ENCODE data around the gene PSEN1. TPM values are rescaled to one million over a fixed set of nuclear protein-coding genes. Genes with fewer than 3 reads are reported as not detected.
A peak's percentile ranks its signal among the peaks of the same experiment; 100 is the strongest.

Gene PSEN1
- total RNA-seq, 1 experiment from 2014 or later: 23.5 TPM

DNA sequence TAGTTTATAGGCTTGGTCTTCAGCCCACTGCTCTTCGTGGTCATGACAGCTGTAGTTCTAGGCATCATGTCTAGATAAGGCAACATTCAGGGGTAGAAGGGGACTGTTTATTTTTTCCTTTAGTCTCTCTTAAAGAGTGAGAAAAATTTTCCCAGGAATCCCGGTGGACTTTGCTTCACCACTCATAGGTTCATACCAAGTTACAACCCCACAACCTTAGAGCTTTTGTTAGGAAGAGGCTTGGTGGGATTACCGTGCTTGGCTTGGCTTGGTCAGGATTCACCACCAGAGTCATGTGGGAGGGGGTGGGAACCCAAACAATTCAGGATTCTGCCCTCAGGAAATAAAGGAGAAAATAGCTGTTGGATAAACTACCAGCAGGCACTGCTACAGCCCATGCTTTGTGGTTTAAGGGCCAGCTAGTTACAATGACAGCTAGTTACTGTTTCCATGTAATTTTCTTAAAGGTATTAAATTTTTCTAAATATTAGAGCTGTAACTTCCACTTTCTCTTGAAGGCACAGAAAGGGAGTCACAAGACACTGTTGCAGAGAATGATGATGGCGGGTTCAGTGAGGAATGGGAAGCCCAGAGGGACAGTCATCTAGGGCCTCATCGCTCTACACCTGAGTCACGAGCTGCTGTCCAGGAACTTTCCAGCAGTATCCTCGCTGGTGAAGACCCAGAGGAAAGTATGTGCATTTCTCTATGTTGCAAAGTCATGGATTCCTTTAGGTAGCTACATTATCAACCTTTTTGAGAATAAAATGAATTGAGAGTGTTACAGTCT lies 75.1 kb downstream of the PSEN1 start:
- Histone ChIP-seq H3K4me1 (replicated peaks) (peaks cover 20% of the 10 kb centered on the region), H3K4me3 (no peak overlapping the region), H3K9me3 (replicated peaks) (no peaks in the 10 kb centered on the region), H3K27ac (no peak overlapping the region), H3K36me3 (peaks cover 35% of the 10 kb centered on the region), H3K27me3 (replicated peaks) (no peaks in the 10 kb centered on the region)
- no peak for DNase-seq (ENCODE audit: low read depth in 1 of 2, low spot score in 2 of 2)

DNA sequence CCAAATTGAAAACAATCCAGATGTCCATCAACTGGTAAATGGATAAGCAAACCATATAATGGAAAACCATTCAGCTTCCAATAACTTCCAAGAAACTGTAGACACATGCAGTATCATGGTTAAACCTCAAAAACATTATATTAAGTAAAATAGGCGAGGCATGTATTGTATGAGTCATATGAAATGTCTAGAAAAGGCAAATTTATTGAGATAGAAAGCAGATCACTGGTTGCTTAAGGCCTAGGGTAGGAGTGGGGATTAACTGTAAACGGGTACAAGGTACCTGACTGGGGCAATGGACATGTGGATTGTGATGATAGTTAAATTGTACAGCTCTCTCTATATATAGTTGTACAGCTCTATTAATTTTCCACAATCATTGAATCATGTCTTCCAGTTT lies 79.7 kb downstream of the PSEN1 start:
- no peak overlapping the region for H3K4me3 ChIP-seq
- no peaks in the 10 kb centered on the region for H3K27me3 ChIP-seq (replicated peaks)
- no peak overlapping the region for H3K27ac ChIP-seq
- H3K4me1 ChIP-seq (replicated peaks): peaks cover 16% of the 10 kb centered on the region
- peaks cover 35% of the 10 kb centered on the region for H3K36me3 ChIP-seq
- no peak for DNase-seq (ENCODE audit: low read depth in 1 of 2, low spot score in 2 of 2)
- H3K9me3 ChIP-seq (replicated peaks): no peaks in the 10 kb centered on the region

DNA sequence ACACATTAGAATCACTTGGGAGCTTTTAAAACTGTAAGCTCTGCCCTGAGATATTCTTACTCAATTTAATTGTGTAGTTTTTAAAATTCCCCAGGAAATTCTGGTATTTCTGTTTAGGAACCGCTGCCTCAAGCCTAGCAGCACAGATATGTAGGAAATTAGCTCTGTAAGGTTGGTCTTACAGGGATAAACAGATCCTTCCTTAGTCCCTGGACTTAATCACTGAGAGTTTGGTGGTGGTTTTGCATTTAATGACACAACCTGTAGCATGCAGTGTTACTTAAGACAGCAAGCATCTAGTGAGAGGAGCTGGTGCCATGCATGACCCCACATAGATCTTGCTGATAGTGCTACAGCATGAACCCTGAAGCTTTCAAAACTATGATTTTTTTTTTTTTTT lies 81.1 kb downstream of the PSEN1 start:
- Histone ChIP-seq H3K4me3 (no peak overlapping the region), H3K27me3 (replicated peaks) (no peaks in the 10 kb centered on the region), H3K27ac (no peak overlapping the region), H3K4me1 (replicated peaks) (peaks cover 26% of the 10 kb centered on the region), H3K9me3 (replicated peaks) (no peaks in the 10 kb centered on the region), H3K36me3 (peaks cover 34% of the 10 kb centered on the region)
- DNase-seq (ENCODE audit: low read depth in 1 of 2, low spot score in 2 of 2): no peak

DNA sequence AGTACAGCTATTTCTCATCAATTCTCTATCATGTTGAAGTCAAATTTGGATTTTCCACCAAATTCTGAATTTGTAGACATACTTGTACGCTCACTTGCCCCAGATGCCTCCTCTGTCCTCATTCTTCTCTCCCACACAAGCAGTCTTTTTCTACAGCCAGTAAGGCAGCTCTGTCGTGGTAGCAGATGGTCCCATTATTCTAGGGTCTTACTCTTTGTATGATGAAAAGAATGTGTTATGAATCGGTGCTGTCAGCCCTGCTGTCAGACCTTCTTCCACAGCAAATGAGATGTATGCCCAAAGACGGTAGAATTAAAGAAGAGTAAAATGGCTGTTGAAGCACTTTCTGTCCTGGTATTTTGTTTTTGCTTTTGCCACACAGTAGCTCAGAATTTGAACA lies 83.8 kb downstream of the PSEN1 start:
- Histone ChIP-seq H3K27ac (no peak overlapping the region), H3K36me3 (peaks cover 17% of the 10 kb centered on the region; the same call in 1 of the 2 replicates), H3K9me3 (replicated peaks) (no peaks in the 10 kb centered on the region), H3K4me3 (no peak overlapping the region), H3K27me3 (replicated peaks) (no peaks in the 10 kb centered on the region), H3K4me1 (replicated peaks) (peaks cover 35% of the 10 kb centered on the region)
- no peak for DNase-seq (ENCODE audit: low read depth in 1 of 2, low spot score in 2 of 2)

DNA sequence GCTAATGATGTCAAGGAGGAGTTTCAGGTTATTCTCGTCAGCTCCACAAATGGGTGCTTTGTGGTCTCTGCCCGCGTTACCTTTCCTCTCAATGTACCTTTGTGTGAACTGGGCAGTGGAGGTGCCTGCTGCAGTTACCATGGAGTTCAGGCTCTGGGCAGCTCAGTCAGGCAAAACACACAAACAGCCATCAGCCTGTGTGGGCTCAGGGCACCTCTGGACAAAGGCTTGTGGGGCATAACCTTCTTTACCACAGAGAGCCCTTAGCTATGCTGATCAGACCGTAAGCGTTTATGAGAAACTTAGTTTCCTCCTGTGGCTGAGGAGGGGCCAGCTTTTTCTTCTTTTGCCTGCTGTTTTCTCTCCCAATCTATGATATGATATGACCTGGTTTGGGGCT lies 84.3 kb downstream of the PSEN1 start:
- Histone ChIP-seq H3K9me3 (replicated peaks) (no peaks in the 10 kb centered on the region), H3K4me3 (no peak overlapping the region), H3K36me3 (peaks cover 17% of the 10 kb centered on the region; the same call in 1 of the 2 replicates), H3K27me3 (replicated peaks) (no peaks in the 10 kb centered on the region), H3K27ac (no peak overlapping the region), H3K4me1 (replicated peaks) (peaks cover 35% of the 10 kb centered on the region)
- no peak for DNase-seq (ENCODE audit: low read depth in 1 of 2, low spot score in 2 of 2)

DNA sequence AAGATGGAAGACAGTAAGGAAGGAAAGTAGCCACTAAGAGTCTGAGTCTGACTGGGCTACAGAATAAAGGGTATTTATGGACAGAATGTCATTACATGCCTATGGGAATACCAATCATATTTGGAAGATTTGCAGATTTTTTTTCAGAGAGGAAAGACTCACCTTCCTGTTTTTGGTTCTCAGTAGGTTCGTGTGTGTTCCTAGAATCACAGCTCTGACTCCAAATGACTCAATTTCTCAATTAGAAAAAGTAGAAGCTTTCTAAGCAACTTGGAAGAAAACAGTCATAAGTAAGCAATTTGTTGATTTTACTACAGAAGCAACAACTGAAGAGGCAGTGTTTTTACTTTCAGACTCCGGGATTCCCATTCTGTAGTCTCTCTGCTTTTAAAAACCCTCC lies 85.6 kb downstream of the PSEN1 start:
- Histone ChIP-seq H3K4me1 (replicated peaks) (peaks cover 35% of the 10 kb centered on the region), H3K27me3 (replicated peaks) (no peaks in the 10 kb centered on the region), H3K9me3 (replicated peaks) (no peaks in the 10 kb centered on the region), H3K36me3 (peaks cover 17% of the 10 kb centered on the region; the same call in 1 of the 2 replicates), H3K27ac (peak overlapping the region; percentile 41), H3K4me3 (no peak overlapping the region)
- peak in 1 of 2 experiments; percentile 54 for DNase-seq (ENCODE audit: low read depth in 1 of 2, low spot score in 2 of 2)

DNA sequence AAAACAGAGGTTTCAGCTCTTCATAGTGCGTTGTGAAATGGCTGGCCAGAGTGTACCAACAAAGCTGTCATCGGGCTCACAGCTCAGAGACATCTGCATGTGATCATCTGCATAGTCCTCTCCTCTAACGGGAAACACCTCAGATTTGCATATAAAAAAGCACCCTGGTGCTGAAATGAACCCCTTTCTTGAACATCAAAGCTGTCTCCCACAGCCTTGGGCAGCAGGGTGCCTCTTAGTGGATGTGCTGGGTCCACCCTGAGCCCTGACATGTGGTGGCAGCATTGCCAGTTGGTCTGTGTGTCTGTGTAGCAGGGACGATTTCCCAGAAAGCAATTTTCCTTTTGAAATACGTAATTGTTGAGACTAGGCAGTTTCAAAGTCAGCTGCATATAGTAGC lies 86.7 kb downstream of the PSEN1 start:
- Histone ChIP-seq H3K27me3 (replicated peaks) (no peaks in the 10 kb centered on the region), H3K4me1 (replicated peaks) (peaks cover 43% of the 10 kb centered on the region), H3K36me3 (peaks cover 11% of the 10 kb centered on the region; the same call in 1 of the 2 replicates), H3K27ac (0 out of 2 replicates have a peak overlapping the region, but pooled peaks have one; percentile 8), H3K9me3 (replicated peaks) (no peaks in the 10 kb centered on the region), H3K4me3 (no peak overlapping the region)
- DNase-seq (ENCODE audit: low read depth in 1 of 2, low spot score in 2 of 2): no peak

DNA sequence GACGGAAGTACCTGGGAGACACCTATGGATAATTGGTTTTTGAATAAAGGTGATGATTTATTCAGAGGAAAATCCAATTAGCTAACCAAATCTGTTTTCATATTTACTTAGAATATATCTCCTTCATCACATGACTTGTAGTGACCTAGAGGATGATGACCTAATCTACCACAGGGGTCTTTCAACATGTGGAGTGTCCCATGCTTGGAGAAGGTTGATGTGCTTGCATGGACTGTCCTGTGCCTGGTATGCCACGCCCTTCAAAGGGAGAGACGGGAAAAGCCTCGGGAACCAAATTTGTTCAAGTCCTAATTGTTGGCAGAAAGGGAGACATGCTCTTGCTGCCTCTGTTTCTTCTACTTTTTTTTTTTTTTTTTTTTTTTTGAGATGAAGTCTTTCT lies 89.2 kb downstream of the PSEN1 start:
- DNase-seq (ENCODE audit: low read depth in 1 of 2, low spot score in 2 of 2): no peak
- Histone ChIP-seq H3K27ac (no peak overlapping the region), H3K4me1 (replicated peaks) (peaks cover 51% of the 10 kb centered on the region), H3K36me3 (0 out of 2 replicates have a peak, but pooled peaks cover 3% of the 10 kb centered on the region), H3K4me3 (no peak overlapping the region), H3K9me3 (replicated peaks) (no peaks in the 10 kb centered on the region), H3K27me3 (replicated peaks) (no peaks in the 10 kb centered on the region)

DNA sequence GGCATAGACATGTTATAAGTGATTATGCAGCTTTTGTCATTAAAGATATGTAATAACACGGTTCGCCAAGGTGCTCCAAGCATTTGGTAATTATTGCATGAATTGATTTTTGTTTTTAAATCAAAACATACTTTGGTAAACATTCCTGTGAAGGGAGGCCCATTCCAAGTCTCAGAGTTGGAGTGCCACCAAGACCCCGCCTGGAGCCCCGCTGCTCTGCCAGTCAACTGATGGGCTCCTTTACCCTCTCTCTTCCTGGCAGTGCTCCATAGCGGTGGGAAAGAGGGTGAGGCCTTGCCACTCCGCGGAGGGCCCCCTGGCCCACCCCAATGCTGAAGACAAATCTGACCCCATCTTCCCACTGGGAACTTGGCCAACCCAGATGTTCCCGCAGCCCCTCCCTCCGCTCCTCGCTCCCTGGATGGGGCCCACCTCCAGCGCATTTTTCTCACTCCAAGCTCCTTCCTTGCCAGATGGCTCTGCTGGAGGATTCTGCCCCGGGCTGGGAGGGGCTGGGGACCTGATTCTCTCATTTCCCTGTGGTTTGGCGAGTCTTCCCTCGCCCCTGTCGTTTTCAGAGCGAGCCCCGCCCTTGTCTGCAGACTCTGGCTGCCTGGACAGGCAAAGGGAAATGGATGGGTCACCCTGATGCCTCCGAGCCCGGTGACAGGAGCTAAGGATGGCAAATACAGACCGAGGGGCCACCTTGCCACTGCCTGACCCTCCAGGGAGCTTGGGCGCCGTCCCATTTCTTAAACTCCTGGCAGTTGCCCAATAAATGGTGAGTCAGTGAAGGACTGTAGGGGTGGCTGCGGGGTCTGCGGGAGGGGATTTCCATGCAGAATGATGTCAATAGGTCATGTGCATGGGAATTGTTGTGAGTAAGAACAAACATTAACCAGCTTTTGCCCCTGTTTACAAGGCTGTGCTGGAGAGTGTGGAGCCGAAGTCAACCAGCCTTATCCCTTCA lies 91.8 kb downstream of the PSEN1 start:
- no peaks in the 10 kb centered on the region for H3K36me3 ChIP-seq
- H3K4me1 ChIP-seq (replicated peaks): peaks cover 31% of the 10 kb centered on the region
- H3K27ac ChIP-seq: peak overlapping the region; percentile 38
- H3K9me3 ChIP-seq (replicated peaks): no peaks in the 10 kb centered on the region
- H3K27me3 ChIP-seq (replicated peaks): no peaks in the 10 kb centered on the region
- DNase-seq (ENCODE audit: low read depth in 1 of 2, low spot score in 2 of 2): peak; percentile 93 to 95
- H3K4me3 ChIP-seq: no peak overlapping the region

DNA sequence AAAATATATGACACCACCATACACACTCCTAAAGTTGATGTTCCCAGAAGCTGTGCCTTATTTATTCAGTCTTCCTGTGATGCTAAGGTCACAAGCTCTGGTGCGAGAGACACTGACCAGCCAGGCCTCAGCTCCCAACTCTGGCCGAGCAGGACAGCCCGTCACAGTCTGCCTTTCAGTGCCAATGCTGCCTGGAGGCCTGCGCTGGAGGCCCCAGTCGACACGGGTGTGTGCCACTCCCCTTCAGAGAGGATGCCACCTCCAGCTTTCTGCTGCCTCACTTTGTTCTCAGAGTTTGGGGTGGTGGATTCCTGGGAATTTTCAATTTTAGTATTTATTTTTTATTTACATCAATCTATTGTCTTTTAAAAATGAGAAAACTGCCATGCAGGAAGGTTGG lies 93.7 kb downstream of the PSEN1 start:
- Histone ChIP-seq H3K4me1 (replicated peaks) (peaks cover 29% of the 10 kb centered on the region), H3K4me3 (no peak overlapping the region), H3K27ac (no peak overlapping the region), H3K9me3 (replicated peaks) (no peaks in the 10 kb centered on the region), H3K27me3 (replicated peaks) (no peaks in the 10 kb centered on the region), H3K36me3 (no peaks in the 10 kb centered on the region)
- no peak for DNase-seq (ENCODE audit: low read depth in 1 of 2, low spot score in 2 of 2)

DNA sequence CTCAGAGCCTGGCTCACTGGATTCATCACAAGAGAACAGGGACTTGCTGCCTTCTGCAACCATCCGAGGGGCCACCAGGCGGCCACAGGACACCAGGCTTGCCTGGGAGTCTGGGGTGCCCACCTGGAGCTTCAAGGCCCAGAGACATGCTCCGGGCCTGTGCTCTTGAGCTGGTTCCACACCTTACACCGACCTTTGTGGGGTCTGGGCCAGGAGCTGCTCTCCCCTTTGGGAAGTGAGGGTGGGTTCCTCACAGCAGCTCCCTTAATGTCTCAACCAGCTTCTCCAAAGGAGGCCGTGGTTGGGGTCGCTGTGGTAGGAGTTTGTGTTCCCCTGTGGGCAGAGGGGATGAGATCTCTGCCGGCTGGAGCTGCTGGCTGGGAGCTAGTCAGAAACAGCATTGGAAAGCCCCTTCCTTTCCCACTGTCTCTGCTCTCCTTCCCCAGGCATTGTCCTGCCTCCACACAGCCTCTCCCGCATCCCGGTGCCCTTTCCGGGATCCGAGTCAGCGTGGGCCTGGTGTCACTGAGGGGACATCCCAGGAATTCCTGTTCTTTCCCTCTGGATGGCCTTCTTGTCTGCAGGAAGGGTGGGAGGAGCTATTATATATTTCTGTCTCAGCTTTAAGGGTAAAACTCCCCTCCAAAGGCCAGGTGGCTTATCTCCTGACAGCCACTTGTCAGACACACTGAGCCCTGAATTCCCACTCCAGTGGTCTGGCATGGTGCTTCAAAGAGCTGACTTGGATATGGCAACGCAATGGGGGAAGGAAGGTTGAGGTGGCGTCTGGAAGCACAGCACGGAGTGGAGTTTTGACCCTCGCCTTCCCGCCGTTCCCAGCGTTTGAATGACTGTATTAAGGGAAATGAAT lies 95.9 kb downstream of the PSEN1 start:
- H3K27ac ChIP-seq: no peak overlapping the region
- H3K4me3 ChIP-seq: no peak overlapping the region
- H3K4me1 ChIP-seq (replicated peaks): peaks cover 30% of the 10 kb centered on the region
- no peak for DNase-seq (ENCODE audit: low read depth in 1 of 2, low spot score in 2 of 2)
- H3K9me3 ChIP-seq (replicated peaks): no peaks in the 10 kb centered on the region
- no peaks in the 10 kb centered on the region for H3K36me3 ChIP-seq
- peaks cover 3% of the 10 kb centered on the region; the same call in 1 of the 2 replicates for H3K27me3 ChIP-seq (replicated peaks)

DNA sequence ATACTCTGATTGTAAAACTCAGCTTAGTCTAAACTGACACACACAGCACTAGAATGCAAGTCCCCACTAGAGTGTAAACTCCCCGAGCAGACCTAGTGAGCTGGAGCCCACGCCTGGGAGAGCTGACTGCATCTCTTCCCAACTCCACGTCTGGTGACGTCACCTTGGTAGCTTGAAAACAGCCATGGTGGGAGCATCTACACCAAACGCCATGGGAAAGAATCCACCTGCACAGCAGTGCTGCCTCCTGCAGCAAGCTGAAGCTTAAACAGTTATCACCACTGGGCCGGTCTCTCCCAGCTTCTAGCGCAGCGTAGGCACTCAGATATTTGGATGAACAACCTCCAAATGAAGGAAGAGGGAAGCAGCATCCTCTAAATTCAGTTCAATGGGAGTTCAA lies 96.7 kb downstream of the PSEN1 start:
- Histone ChIP-seq H3K27ac (no peak overlapping the region), H3K4me1 (replicated peaks) (peaks cover 30% of the 10 kb centered on the region), H3K4me3 (no peak overlapping the region), H3K27me3 (replicated peaks) (peaks cover 10% of the 10 kb centered on the region), H3K9me3 (replicated peaks) (no peaks in the 10 kb centered on the region), H3K36me3 (no peaks in the 10 kb centered on the region)
- DNase-seq (ENCODE audit: low read depth in 1 of 2, low spot score in 2 of 2): no peak

DNA sequence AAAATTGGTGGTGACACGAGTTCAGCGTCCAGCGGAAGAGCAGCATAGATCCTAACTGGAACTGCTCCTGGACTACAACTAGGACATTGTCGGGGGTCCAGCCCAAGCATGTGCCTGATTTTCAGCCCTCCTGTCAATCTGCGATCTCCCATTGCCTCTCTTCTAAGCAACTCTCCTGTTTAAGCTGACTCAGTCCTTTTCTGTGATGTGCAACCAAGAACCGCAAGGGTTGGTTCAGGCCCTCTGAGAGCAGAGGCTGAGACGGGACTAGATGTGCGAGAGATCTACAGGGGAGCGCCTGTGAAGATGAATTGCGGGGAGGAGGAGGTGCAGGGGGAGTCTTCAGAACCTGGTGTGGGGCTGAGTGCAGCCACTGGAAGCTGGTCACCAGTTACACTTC lies 97.3 kb downstream of the PSEN1 start:
- no peaks in the 10 kb centered on the region for H3K9me3 ChIP-seq (replicated peaks)
- H3K4me3 ChIP-seq: no peak overlapping the region
- peaks cover 13% of the 10 kb centered on the region for H3K27me3 ChIP-seq (replicated peaks)
- no peaks in the 10 kb centered on the region for H3K36me3 ChIP-seq
- H3K27ac ChIP-seq: no peak overlapping the region
- H3K4me1 ChIP-seq (replicated peaks): peaks cover 30% of the 10 kb centered on the region
- DNase-seq (ENCODE audit: low read depth in 1 of 2, low spot score in 2 of 2): no peak

Data from SJSA1 (cell line).